Measurements from ENCODE around the gene ZNF594.
"Not testable (repeated sequence)": the region's sequence is repeated elsewhere in the genome, so short reads cannot be mapped to it uniquely, and the experiment has no call there.

Gene ZNF594

DNA sequence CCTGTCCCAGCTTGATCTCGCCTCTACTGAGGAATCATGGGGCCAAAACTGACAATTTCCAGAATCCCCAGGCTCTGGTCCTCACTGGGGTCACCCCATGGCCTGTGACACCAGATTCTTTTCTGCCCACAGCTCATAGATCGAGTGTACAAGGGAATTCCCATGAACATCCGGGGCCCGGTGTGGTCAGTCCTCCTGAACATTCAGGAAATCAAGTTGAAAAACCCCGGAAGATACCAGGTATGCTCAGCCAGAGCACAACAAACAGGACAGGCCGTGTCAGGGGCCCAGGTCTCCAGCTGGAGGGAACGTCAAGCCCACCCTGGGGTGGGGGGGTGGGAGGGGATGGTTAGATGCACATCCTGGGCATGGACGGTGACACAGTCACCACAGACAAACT is 58.4 kb downstream of the ZNF594 start:
- H3K27ac ChIP-seq = no peak overlapping the region
- TF ChIP-seq CTCF (conservative IDR thresholded peaks at IDR 0.05) = no peak

GRCh38 chr17:5132503-5133225 is 59.0 kb downstream of the ZNF594 start:
- H3K27ac ChIP-seq = not testable (repeated sequence)

- H3K27ac ChIP-seq = not testable (repeated sequence)
Measured at GRCh38 chr17:5131799-5132502, 59.7 kb downstream of the ZNF594 start.

- no peak overlapping the region for H3K27ac ChIP-seq
- TF ChIP-seq CTCF (conservative IDR thresholded peaks at IDR 0.05) = no peak
Measured at GRCh38 chr17:5131146-5131715, 60.4 kb downstream of the ZNF594 start.

DNA sequence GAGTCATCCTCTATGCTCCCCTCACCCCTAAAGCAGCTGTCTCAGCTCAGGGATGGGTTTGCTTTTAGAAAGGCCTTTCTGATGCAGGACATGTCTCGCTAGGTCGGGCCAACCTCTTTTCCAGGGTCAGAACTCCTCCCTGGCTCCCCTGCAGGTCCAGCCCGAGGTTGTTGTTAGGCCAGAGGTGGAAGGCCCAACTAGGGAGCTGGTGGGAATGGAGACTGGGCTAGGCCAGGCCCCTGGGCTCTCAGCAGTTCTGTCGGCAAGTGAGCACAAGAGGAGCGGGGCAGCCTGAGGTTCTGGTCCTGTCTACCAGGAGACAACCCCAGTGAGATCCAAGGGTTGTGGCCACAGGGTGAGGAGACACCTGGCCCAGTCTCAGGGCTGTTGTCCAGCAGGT is 61.0 kb downstream of the ZNF594 start:
- H3K27ac ChIP-seq = not testable (repeated sequence)

GRCh38 chr17:5130261-5130660 is 61.4 kb downstream of the ZNF594 start:
- H3K27ac ChIP-seq = not testable (repeated sequence)

DNA sequence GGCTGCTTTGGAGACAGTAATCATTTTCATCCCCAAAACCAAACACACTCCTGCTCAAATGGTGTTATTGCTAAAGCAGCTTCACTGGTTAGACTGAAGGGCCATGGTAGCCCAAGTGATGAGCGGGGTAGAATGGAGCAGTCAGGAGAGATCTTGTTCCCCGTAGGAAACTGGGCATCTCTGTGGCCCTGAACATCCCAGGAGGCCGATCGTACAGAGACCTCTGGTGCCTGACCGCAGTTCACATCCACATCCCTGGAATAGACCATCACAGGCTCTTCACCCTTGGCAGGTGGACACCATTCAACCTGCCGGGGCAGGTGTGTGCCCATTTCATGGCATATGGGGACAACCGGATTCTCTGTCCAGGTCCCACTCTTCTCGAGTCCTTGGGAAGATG is 61.9 kb downstream of the ZNF594 start:
- H3K27ac ChIP-seq = not testable (repeated sequence)
